SK-N-SH (cell line): Measurements from ENCODE around the gene LVRN.

Experiments
- POLR2AphosphoS5 ChIP-seq: IDR thresholded peaks from 2 replicates; pipeline ENCODE4 v1.6.1; 2012; ENCODE audit warnings: low read depth, low read length
- RFX5 ChIP-seq: IDR thresholded peaks from 2 replicates; pipeline ENCODE4 v1.6.1; 2012; ENCODE audit warnings: mild to moderate bottlenecking, improper control_type of control experiment, low read length
- TF ChIP-seq, protein P1 (sequence below): fragments of 200-600 bp; sonication (generic); IDR thresholded peaks from 2 replicates; pipeline ENCODE4 v1.6.1; 2017; ENCODE audit warnings: antibody characterized with exemption, mild to moderate bottlenecking, moderate library complexity
- TF ChIP-seq, protein P2 (sequence below): fragments of 150-350 bp; IDR thresholded peaks from 2 replicates; pipeline ENCODE4 v1.6.1; 2017; ENCODE audit warnings: antibody characterized with exemption, low read length, low read depth, borderline replicate concordance
- TF ChIP-seq, protein P3 (sequence below): IDR thresholded peaks from 2 replicates; pipeline ENCODE4 v1.6.1; 2012; ENCODE audit warnings: mild to moderate bottlenecking, low read depth, low read length, moderate library complexity

DNA sequence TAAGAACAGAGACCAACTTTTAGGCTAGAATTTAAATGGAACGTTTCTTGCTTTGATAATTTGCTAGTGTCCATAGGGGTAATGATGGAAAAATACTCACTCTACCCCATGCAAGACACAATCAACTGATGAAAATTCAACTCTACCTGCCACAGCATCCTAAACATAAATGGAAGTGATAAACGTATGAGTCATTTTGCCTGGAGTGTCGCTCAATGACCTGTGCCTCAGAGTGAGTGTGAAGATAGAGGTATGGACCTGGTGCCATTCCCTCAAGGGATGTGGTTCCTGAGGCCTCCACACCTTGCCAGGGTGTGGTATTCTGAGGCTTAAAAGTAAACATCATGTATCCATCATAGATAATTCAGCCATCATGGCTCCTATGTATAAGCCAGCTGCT is 84.0 kb downstream of the LVRN start:
- TF ChIP-seq, protein P1, sequence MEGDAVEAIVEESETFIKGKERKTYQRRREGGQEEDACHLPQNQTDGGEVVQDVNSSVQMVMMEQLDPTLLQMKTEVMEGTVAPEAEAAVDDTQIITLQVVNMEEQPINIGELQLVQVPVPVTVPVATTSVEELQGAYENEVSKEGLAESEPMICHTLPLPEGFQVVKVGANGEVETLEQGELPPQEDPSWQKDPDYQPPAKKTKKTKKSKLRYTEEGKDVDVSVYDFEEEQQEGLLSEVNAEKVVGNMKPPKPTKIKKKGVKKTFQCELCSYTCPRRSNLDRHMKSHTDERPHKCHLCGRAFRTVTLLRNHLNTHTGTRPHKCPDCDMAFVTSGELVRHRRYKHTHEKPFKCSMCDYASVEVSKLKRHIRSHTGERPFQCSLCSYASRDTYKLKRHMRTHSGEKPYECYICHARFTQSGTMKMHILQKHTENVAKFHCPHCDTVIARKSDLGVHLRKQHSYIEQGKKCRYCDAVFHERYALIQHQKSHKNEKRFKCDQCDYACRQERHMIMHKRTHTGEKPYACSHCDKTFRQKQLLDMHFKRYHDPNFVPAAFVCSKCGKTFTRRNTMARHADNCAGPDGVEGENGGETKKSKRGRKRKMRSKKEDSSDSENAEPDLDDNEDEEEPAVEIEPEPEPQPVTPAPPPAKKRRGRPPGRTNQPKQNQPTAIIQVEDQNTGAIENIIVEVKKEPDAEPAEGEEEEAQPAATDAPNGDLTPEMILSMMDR, result no peak
- TF ChIP-seq, protein P2, sequence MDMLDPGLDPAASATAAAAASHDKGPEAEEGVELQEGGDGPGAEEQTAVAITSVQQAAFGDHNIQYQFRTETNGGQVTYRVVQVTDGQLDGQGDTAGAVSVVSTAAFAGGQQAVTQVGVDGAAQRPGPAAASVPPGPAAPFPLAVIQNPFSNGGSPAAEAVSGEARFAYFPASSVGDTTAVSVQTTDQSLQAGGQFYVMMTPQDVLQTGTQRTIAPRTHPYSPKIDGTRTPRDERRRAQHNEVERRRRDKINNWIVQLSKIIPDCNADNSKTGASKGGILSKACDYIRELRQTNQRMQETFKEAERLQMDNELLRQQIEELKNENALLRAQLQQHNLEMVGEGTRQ, result no peak
- TF ChIP-seq POLR2AphosphoS5 (no peak), RFX5 (no peak)
- TF ChIP-seq, protein P3, sequence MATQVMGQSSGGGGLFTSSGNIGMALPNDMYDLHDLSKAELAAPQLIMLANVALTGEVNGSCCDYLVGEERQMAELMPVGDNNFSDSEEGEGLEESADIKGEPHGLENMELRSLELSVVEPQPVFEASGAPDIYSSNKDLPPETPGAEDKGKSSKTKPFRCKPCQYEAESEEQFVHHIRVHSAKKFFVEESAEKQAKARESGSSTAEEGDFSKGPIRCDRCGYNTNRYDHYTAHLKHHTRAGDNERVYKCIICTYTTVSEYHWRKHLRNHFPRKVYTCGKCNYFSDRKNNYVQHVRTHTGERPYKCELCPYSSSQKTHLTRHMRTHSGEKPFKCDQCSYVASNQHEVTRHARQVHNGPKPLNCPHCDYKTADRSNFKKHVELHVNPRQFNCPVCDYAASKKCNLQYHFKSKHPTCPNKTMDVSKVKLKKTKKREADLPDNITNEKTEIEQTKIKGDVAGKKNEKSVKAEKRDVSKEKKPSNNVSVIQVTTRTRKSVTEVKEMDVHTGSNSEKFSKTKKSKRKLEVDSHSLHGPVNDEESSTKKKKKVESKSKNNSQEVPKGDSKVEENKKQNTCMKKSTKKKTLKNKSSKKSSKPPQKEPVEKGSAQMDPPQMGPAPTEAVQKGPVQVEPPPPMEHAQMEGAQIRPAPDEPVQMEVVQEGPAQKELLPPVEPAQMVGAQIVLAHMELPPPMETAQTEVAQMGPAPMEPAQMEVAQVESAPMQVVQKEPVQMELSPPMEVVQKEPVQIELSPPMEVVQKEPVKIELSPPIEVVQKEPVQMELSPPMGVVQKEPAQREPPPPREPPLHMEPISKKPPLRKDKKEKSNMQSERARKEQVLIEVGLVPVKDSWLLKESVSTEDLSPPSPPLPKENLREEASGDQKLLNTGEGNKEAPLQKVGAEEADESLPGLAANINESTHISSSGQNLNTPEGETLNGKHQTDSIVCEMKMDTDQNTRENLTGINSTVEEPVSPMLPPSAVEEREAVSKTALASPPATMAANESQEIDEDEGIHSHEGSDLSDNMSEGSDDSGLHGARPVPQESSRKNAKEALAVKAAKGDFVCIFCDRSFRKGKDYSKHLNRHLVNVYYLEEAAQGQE, result no peak
